NCI-H1048 (cell line): ENCODE measurements around the gene FGFR3.
"Not testable (repeated sequence)": the region's sequence is repeated elsewhere in the genome, so short reads cannot be mapped to it uniquely, and the experiment has no call there.

ENCODE experiments used
- DNase-seq: peaks from one replicate; lab custom pipeline; 2025; lab: John Stamatoyannopoulos, UW

FGFR3 gene

GRCh38 chr4:1842339-1842895 is 49.3 kb downstream of the FGFR3 start:
- DNase-seq, result no peak

DNA sequence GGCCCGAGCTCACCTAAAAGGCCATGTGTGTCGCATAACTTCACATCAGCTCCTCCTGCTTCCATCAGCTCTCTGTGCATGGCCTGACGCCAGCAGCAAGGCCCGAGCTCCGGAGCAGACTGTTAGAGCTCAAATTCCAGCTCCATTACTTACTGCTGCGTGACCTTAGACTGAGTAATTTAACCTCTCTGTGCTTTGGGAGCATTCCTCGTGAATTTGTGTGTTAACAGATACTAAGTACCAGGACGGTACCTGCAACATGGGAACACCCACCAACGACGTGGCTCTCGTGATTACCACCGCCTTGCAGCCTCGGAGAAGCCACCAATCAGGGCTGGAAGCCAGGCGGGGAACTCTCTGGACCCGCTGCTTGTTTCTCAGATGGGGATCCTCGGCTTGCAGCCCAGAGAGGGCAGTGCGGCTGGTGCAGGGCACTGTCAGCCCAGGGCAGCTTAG is 49.9 kb downstream of the FGFR3 start:
- DNase-seq, result no peak

GRCh38 chr4:1843852-1844251 is 50.8 kb downstream of the FGFR3 start:
- no peak for DNase-seq

DNA sequence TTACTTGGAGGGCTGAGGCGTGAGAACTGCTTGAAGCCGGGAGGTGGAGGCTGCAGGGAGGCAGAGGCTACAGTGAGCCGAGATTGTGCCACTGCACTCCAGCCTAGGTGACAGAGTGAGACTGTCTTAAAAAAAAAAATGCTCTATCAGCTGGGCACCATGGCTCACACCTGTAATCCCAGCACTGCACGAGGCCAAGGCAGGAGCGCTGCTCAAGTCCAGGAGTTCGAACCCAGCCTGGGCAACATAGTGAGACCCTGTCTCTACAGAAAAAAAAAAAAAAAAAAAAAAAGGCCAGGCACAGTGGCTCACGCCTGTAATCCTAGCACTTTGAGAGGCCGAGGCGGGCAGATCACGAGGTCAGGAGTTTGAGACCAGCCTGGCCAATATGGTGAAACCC is 51.5 kb downstream of the FGFR3 start:
- DNase-seq, result not testable (repeated sequence)

GRCh38 chr4:1846580-1846979 is 53.5 kb downstream of the FGFR3 start:
- no peak for DNase-seq

- no peak for DNase-seq
These were observed 57.2 kb downstream of the FGFR3 start for GRCh38 chr4:1850276-1850675.

DNA sequence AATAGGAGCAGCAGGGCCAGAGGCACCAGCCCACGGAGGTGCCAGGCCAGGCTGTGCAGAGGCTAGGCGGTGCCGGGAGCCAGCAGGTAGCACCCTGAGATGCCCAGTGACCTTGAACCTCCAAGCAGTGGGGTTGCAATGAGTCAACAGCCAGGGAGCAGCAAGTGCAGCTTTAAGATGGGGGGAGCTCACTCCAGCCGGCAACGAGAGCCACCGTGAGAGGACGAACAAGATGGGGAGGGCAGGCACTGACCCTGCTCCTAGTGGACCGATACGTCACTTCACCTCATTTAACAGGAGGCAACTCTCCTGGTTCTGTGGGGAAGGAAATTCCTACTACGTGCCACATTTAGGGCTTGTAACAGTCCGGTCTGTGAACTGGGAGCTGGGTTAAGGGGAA is 58.1 kb downstream of the FGFR3 start:
- no peak for DNase-seq

DNA sequence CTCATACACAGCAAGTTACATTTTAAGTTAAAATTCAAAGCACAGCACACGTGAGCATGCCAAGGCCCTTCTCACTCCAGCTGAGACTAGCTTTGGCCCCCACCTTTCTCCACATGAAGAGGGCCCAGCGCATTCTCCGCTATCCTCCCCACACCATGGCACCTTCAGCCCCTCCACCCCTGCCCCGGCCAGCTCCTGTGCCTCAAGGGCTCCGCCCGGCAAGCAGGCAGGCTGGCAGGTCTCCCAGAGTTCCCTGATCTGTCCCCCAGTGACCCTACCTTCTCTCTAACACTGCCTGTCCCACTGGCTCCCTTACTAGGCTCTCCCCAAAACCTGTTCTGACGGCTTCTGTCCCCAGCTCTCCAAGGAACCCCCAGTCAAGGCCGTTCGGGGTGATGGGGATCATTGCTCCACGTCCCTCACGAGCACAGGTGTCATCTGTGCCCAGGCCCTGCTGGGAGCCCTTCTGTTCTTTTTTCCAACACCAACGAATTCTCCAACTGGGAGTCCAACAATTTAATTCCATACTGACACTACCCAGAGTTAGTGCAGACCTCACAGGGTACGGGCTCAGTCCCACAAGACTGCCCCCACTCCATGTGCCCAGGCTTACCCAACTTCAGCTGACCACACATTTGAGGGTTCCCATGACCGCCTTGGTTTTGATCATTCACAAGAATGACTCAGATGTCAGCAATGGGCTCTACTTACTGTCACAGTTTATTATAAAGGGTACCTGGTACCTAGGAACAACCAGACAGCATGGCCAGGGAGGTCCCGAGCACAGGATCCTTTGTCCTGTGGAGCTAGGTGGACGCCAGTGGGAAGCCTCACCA is 58.7 kb downstream of the FGFR3 start:
- DNase-seq, result no peak

DNA sequence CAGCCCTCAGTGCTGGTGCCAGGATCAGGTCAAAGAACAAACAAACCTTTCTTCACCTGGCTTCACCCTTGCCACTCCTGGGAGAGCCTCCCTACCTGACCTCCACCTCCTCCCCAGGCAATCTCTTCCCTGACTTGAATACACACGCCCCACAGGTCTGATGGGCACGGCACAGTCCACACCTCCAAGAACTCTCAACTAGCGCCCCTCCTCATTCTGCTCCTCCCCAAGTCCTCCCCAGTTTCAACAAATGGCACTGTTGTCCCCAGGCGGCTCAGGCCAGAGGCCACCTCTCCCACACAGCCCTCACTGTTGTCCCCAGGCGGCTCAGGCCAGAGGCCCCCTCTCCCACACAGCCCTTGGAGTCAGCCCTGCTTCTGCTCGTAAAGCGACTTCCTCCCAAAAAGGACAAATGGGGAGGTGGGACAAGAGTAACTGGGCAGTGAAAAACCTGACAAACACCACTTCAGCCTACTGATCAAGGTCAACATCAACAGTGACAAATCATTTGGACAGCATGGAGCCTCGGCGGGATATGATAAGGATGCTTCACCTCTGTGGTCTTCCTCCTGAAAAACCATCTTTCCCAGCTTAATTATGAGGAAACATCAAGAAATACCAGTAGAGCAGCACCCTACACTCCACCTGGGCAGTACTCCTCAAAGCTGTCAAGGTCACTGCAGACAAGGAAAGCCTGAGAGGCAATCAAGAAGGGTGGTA is 60.0 kb downstream of the FGFR3 start:
- DNase-seq, result no peak

- DNase-seq, result no peak
These were observed 61.7 kb downstream of the FGFR3 start for GRCh38 chr4:1854752-1855151.

DNA sequence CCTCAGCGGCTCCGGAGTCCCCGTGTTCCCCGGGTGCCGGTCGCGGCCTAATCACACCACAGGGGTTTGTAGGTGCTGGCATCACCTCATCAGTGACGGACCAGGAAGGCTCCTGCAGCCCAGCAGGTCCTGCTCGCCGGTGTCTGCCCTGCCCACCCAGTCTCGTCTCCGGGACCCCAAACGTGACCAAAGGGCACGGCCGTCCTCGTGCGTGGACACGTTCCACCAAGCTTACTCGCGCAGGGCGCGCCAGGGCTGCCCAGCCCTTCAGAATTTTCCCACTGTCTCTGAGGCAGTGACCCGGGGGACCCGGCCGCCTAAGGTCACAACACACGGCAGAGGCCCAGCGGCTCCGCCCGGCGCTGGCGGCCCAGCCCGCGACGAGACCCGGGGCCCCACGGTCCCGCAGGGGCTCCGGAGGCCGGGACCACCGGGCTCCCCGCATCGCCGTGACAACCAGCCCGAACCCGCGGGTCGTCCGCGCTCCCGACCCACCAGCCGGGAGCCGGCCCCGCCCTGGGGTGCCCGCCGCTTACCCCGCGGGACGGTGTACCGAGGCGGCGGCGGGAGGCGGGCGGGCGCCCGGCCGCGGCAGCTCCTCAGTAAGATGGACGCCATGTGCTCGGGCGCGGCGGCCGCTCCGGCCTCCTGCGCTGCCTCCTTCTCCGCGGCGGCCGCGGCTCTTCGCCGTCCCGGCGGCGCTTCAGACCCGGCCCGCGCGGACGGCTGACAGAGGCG is 62.4 kb downstream of the FGFR3 start:
- no peak for DNase-seq

- peak; percentile 87 for DNase-seq
These were observed 63.2 kb downstream of the FGFR3 start, which contains the start of gene LETM1 for GRCh38 chr4:1856071-1856942. LETM1 (minus strand) TSS chr4:1856156; CDS start chr4:1855950, 206 bp downstream.

GRCh38 chr4:1856943-1857699 is 64.0 kb downstream of the FGFR3 start:
- DNase-seq, result no peak

GRCh38 chr4:1857931-1858330 is 64.8 kb downstream of the FGFR3 start:
- no peak for DNase-seq
